HepG2 (cell line): ENCODE data around the gene KIN. TPM values are rescaled to one million over a fixed set of nuclear protein-coding genes. Genes with fewer than 3 reads are reported as not detected.

Source experiments
- GPN1 ChIP-seq: sonication (generic); formaldehyde crosslinking; IDR thresholded peaks from 2 replicates; pipeline ENCODE4 v1.5.1; 2020; ENCODE audit warnings: missing genetic modification reagents, borderline replicate concordance
- HOXA9 ChIP-seq: sonication (generic); formaldehyde crosslinking; IDR thresholded peaks from 2 replicates; pipeline ENCODE4 v1.8.1; 2022; ENCODE audit warnings: missing genetic modification reagents, mild to moderate bottlenecking, moderate library complexity, borderline replicate concordance
- MIER2 ChIP-seq: IDR thresholded peaks from 2 replicates; pipeline ENCODE4 v1.6.1; 2016; ENCODE audit warnings: missing biosample characterization, missing genetic modification reagents
- MTF1 ChIP-seq: sonication (generic); formaldehyde crosslinking; IDR thresholded peaks from 2 replicates; pipeline ENCODE4 v1.5.0; 2020; ENCODE audit warnings: missing genetic modification reagents
- REL ChIP-seq: sonication (generic); formaldehyde crosslinking; conservative IDR thresholded peaks from 2 replicates; pipeline ENCODE4 v1.8.0; 2022; ENCODE audit warnings: mild to moderate bottlenecking, missing genetic modification reagents, moderate library complexity
- RXRA ChIP-seq: sonication (generic); formaldehyde crosslinking; IDR thresholded peaks from 2 replicates; pipeline ENCODE4 v1.5.1; 2020; ENCODE audit warnings: missing genetic modification reagents
- SUZ12 ChIP-seq: fragments of 150-350 bp; IDR thresholded peaks from 2 replicates; pipeline ENCODE4 v1.6.1; 2014; ENCODE audit warnings: low read depth, low read length
- TCF12 ChIP-seq, 2 experiments: fragments of 450-650 bp in 1 of 2; sonication (generic) in 1 of 2; formaldehyde crosslinking in 1 of 2; IDR thresholded peaks; 2 replicates each; pipeline versions ENCODE4 v1.6.1 to v1.8.0; 2017 to 2022; ENCODE audit warnings: antibody characterized with exemption in 1 of 2, mild to moderate bottlenecking in 1 of 2, missing genetic modification reagents in 1 of 2, moderate library complexity in 1 of 2
- ZNF121 ChIP-seq: sonication (generic); formaldehyde crosslinking; IDR thresholded peaks from 2 replicates; pipeline ENCODE4 v1.5.0; 2020; ENCODE audit warnings: mild to moderate bottlenecking, missing genetic modification reagents
- ZNF484 ChIP-seq: sonication (generic); formaldehyde crosslinking; IDR thresholded peaks from 2 replicates; pipeline ENCODE4 v1.5.1; 2020; ENCODE audit warnings: mild to moderate bottlenecking, low read depth, missing genetic modification reagents, borderline replicate concordance
- ZNF556 ChIP-seq: sonication (generic); formaldehyde crosslinking; IDR thresholded peaks from 2 replicates; pipeline ENCODE4 v1.4.0; 2020; ENCODE audit warnings: mild to moderate bottlenecking, missing genetic modification reagents, borderline replicate concordance
- ZNF558 ChIP-seq: sonication (generic); formaldehyde crosslinking; IDR thresholded peaks from 2 replicates; pipeline ENCODE4 v1.9.0; 2022; ENCODE audit warnings: mild to moderate bottlenecking, missing genetic modification reagents, borderline replicate concordance
- ZNF607 ChIP-seq: sonication (generic); formaldehyde crosslinking; IDR thresholded peaks from 2 replicates; pipeline ENCODE4 v1.5.1; 2020; ENCODE audit warnings: missing genetic modification reagents, mild to moderate bottlenecking, borderline replicate concordance
- ZNF772 ChIP-seq: sonication (generic); formaldehyde crosslinking; IDR thresholded peaks from 2 replicates; pipeline ENCODE4 v1.5.0; 2020; ENCODE audit warnings: mild to moderate bottlenecking, missing genetic modification reagents
- ZNF776 ChIP-seq: sonication (generic); formaldehyde crosslinking; IDR thresholded peaks from 2 replicates; pipeline ENCODE4 v1.4.0; 2020; ENCODE audit warnings: mild to moderate bottlenecking, missing genetic modification reagents
- polyA plus RNA-seq, 8 experiments: library from polyadenylated mRNA; depleted of rRNA in 3 of 8; stranded (reverse) in 7 of 8; unstranded in 1 of 8; fragments of >200 nt; fragmentation: Illumina TruSeq in 4 of 8; extraction: Trizol in 4 of 8; gene quantifications; 2 replicates each; pipeline versions ENCODE4 v1.2.1 to v1.2.3, GENCODE V29; 2011 to 2016; ENCODE audit warnings: low read depth in 4 of 8, missing spikeins in 1 of 8, mixed read lengths in 1 of 8; ENCODE audit not compliant: insufficient read depth in 1 of 8
- total RNA-seq, 5 experiments: library from RNA; depleted of rRNA; stranded (reverse); fragments of >200 nt; fragmentation: Illumina TruSeq; extraction: Trizol; gene quantifications; 2 replicates each; pipeline ENCODE4 v1.2.3, GENCODE V29; 2016; ENCODE audit warnings: low read depth in 1 of 5
- TF ChIP-seq, protein P1 (sequence below): sonication (generic); formaldehyde crosslinking; IDR thresholded peaks from 2 replicates; pipeline ENCODE4 v1.5.0; 2020; ENCODE audit warnings: missing genetic modification reagents
- TF ChIP-seq, protein P2 (sequence below): sonication (generic); formaldehyde crosslinking; IDR thresholded peaks from 2 replicates; pipeline ENCODE4 v1.5.0; 2020; ENCODE audit warnings: mild to moderate bottlenecking, missing genetic modification reagents, borderline replicate concordance
- TF ChIP-seq, protein P3 (sequence below): sonication (generic); formaldehyde crosslinking; IDR thresholded peaks from 2 replicates; pipeline ENCODE4 v1.5.1; 2020; ENCODE audit warnings: mild to moderate bottlenecking, missing genetic modification reagents, borderline replicate concordance
- TF ChIP-seq, protein P4 (sequence below): sonication (generic); formaldehyde crosslinking; IDR thresholded peaks from 2 replicates; pipeline ENCODE4 v1.5.0; 2020; ENCODE audit warnings: missing genetic modification reagents

Gene KIN
- total and polyA plus RNA-seq, 2 of the 13 experiments (the other 11 are each of a cell fraction or from before 2014, with no cell fraction given): 4.9 to 23.2 TPM

DNA sequence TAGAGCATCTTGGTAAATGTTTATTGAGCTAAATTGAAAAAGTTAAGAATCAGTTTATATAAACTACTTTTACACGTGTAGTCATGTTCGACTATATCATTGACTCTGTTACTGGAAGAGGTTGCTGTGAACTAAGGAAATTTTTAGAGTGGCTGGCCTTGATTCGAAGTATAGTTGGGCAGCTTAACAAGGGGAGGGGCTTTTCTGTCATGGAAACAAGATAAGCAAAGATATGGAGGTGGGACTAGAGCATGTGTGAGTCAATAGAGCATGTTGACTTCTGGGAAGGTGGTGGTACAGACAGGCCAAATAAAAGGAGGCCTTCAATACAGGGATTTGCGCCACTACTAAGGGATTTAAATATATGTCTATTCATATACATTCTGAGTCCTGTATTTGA lies 7.8 kb upstream of the KIN start (continued):
- TF ChIP-seq MIER2 (CRISPR knock-in tag) (no peak), ZNF121 (CRISPR knock-in tag) (no peak), ZNF484 (CRISPR knock-in tag) (no peak), ZNF556 (CRISPR knock-in tag) (no peak), ZNF772 (no peak), TCF12 (IDR thresholded peaks at IDR 0.05) (no peak), TCF12 (CRISPR knock-in tag; IDR thresholded peaks at IDR 0.05) (no peak), ZNF776 (CRISPR knock-in tag) (no peak), HOXA9 (CRISPR knock-in tag) (no peak), GPN1 (no peak), RXRA (CRISPR knock-in tag) (no peak), ZNF558 (no peak), MTF1 (CRISPR knock-in tag) (no peak), ZNF607 (no peak), REL (CRISPR knock-in tag) (no peak), SUZ12 (no peak)
- TF ChIP-seq, protein P1, sequence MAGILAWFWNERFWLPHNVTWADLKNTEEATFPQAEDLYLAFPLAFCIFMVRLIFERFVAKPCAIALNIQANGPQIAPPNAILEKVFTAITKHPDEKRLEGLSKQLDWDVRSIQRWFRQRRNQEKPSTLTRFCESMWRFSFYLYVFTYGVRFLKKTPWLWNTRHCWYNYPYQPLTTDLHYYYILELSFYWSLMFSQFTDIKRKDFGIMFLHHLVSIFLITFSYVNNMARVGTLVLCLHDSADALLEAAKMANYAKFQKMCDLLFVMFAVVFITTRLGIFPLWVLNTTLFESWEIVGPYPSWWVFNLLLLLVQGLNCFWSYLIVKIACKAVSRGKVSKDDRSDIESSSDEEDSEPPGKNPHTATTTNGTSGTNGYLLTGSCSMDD: no peak
- TF ChIP-seq, protein P2, sequence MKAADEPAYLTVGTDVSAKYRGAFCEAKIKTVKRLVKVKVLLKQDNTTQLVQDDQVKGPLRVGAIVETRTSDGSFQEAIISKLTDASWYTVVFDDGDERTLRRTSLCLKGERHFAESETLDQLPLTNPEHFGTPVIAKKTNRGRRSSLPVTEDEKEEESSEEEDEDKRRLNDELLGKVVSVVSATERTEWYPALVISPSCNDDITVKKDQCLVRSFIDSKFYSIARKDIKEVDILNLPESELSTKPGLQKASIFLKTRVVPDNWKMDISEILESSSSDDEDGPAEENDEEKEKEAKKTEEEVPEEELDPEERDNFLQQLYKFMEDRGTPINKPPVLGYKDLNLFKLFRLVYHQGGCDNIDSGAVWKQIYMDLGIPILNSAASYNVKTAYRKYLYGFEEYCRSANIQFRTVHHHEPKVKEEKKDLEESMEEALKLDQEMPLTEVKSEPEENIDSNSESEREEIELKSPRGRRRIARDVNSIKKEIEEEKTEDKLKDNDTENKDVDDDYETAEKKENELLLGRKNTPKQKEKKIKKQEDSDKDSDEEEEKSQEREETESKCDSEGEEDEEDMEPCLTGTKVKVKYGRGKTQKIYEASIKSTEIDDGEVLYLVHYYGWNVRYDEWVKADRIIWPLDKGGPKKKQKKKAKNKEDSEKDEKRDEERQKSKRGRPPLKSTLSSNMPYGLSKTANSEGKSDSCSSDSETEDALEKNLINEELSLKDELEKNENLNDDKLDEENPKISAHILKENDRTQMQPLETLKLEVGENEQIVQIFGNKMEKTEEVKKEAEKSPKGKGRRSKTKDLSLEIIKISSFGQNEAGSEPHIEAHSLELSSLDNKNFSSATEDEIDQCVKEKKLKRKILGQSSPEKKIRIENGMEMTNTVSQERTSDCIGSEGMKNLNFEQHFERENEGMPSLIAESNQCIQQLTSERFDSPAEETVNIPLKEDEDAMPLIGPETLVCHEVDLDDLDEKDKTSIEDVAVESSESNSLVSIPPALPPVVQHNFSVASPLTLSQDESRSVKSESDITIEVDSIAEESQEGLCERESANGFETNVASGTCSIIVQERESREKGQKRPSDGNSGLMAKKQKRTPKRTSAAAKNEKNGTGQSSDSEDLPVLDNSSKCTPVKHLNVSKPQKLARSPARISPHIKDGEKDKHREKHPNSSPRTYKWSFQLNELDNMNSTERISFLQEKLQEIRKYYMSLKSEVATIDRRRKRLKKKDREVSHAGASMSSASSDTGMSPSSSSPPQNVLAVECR (CRISPR knock-in tag): peak; percentile 37; the same call in 1 of the 2 replicates
- TF ChIP-seq, protein P3, sequence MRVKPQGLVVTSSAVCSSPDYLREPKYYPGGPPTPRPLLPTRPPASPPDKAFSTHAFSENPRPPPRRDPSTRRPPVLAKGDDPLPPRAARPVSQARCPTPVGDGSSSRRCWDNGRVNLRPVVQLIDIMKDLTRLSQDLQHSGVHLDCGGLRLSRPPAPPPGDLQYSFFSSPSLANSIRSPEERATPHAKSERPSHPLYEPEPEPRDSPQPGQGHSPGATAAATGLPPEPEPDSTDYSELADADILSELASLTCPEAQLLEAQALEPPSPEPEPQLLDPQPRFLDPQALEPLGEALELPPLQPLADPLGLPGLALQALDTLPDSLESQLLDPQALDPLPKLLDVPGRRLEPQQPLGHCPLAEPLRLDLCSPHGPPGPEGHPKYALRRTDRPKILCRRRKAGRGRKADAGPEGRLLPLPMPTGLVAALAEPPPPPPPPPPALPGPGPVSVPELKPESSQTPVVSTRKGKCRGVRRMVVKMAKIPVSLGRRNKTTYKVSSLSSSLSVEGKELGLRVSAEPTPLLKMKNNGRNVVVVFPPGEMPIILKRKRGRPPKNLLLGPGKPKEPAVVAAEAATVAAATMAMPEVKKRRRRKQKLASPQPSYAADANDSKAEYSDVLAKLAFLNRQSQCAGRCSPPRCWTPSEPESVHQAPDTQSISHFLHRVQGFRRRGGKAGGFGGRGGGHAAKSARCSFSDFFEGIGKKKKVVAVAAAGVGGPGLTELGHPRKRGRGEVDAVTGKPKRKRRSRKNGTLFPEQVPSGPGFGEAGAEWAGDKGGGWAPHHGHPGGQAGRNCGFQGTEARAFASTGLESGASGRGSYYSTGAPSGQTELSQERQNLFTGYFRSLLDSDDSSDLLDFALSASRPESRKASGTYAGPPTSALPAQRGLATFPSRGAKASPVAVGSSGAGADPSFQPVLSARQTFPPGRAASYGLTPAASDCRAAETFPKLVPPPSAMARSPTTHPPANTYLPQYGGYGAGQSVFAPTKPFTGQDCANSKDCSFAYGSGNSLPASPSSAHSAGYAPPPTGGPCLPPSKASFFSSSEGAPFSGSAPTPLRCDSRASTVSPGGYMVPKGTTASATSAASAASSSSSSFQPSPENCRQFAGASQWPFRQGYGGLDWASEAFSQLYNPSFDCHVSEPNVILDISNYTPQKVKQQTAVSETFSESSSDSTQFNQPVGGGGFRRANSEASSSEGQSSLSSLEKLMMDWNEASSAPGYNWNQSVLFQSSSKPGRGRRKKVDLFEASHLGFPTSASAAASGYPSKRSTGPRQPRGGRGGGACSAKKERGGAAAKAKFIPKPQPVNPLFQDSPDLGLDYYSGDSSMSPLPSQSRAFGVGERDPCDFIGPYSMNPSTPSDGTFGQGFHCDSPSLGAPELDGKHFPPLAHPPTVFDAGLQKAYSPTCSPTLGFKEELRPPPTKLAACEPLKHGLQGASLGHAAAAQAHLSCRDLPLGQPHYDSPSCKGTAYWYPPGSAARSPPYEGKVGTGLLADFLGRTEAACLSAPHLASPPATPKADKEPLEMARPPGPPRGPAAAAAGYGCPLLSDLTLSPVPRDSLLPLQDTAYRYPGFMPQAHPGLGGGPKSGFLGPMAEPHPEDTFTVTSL (CRISPR knock-in tag): no peak
- TF ChIP-seq, protein P4, sequence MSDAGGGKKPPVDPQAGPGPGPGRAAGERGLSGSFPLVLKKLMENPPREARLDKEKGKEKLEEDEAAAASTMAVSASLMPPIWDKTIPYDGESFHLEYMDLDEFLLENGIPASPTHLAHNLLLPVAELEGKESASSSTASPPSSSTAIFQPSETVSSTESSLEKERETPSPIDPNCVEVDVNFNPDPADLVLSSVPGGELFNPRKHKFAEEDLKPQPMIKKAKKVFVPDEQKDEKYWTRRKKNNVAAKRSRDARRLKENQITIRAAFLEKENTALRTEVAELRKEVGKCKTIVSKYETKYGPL: no peak
